Left lung (tissue), 10 donors: ENCODE data around the gene THAP8. TPM values are rescaled to one million over a fixed set of nuclear protein-coding genes. Genes with fewer than 3 reads are reported as not detected.
"Not testable (repeated sequence)": the region's sequence is repeated elsewhere in the genome, so short reads cannot be mapped to it uniquely, and the experiment has no call there.

Source experiments
- ATAC-seq: fragments of 200-7000 bp; cut with Tn5 transposase; one replicate; pipeline ENCODE4 v1.9.1; 2020; ENCODE audit warnings: moderate library complexity
- DNase-seq, 4 donors: peaks; one replicate each; pipeline ENCODE4 v3.0.0-alpha.2; 2013 to 2020
- H3K27ac ChIP-seq, 2 donors: fragments of 200-600 bp; sonication (generic) in 1 of 2; one replicate each; pipeline versions ENCODE4 v1.5.0 to v1.8.0; 2020 to 2021
- H3K27me3 ChIP-seq, 2 donors: fragments of 200-600 bp; sonication (generic) in 1 of 2; one replicate each; pipeline versions ENCODE4 v1.5.0 to v1.8.0; 2020 to 2021
- H3K36me3 ChIP-seq, 2 donors: fragments of 200-600 bp; sonication (generic) in 1 of 2; one replicate each; pipeline versions ENCODE4 v1.5.0 to v1.8.0; 2020 to 2021
- H3K4me1 ChIP-seq, 2 donors: fragments of 200-600 bp; one replicate each; pipeline ENCODE4 v1.8.0; 2021
- H3K4me3 ChIP-seq, 2 donors: fragments of 200-600 bp; sonication (generic) in 1 of 2; one replicate each; pipeline versions ENCODE4 v1.5.0 to v1.8.0; 2020 to 2021; ENCODE audit warnings: mild to moderate bottlenecking in 1 of 2
- H3K9me3 ChIP-seq, 2 donors: fragments of 200-600 bp; sonication (generic) in 1 of 2; one replicate each; pipeline versions ENCODE4 v1.5.0 to v1.8.0; 2020 to 2021
- CTCF ChIP-seq, 2 donors: fragments of 200-600 bp; sonication (generic) in 1 of 2; IDR thresholded peaks; one replicate each; pipeline versions ENCODE4 v1.5.0 to v1.8.0; 2021; ENCODE audit warnings: antibody characterized with exemption in 2 of 2
- intact Hi-C, 2 donors: fragments of 100-400 bp; cut with DNase I; formaldehyde crosslinking; loops; one replicate each; pipeline versions ENCODE4 v1.11.2 to v1.14.2; 2022
- polyA plus RNA-seq, 6 donors: library from polyadenylated mRNA; unstranded; fragments of 120-200 nt; gene quantifications; one replicate each; pipeline ENCODE4 v1.2.1, GENCODE V29; 2013; ENCODE audit not compliant: insufficient read length in 6 of 6
- total RNA-seq, 2 donors: library from RNA; stranded (reverse); fragmentation: NEBNext Ultra II Directional; extraction: Animal tissue kit (Norgen Biotek cat#: 25700); gene quantifications; one replicate each; pipeline ENCODE4 v1.2.1, GENCODE V29; 2021
- donor health status: DM: no; HTN: yes; CAD: no.
- donor health status: DM: no; HTN: no; CAD: no.

The THAP8 gene
- total and polyA plus RNA-seq, 8 donors: 5.7 to 8.4 (median 7.1) TPM

- Histone ChIP-seq H3K36me3 (peaks cover 0 to 40% of the 10 kb centered on the region in 2 donors), H3K27me3 (no peaks in the 10 kb centered on the region), H3K9me3 (no peaks in the 10 kb centered on the region), H3K4me3 (no peak overlapping the region), H3K27ac (no peak overlapping the region), H3K4me1 (no peaks in the 10 kb centered on the region)
- no peak for TF ChIP-seq CTCF (IDR thresholded peaks at IDR 0.05)
- intact Hi-C loops: no loop called here
- no peak for ATAC-seq
- no peak for DNase-seq
Observed at GRCh38 chr19:36081894-36082293, 27.8 kb upstream of the THAP8 start.

DNA sequence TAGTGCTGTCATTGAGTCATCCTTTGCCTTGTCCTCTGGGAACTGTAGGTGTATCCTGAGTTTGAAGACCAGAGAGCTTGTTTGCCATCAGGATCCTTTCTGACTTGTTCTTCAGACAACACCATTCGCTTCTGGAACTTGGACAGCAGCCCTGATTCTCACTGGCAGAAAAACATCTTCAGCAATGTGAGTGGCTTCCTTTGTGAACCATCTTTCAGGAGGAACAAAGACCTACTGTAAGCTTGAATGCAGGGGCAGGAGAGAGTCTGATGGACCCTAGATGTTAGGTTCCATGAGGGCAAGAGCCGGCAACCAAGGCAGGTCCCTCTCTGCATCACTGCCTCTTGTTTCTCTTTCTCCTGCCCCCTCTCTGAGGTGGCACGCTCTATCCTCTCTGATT is 27.3 kb upstream of the THAP8 start:
- no peak for DNase-seq
- Histone ChIP-seq H3K9me3 (no peaks in the 10 kb centered on the region), H3K36me3 (peaks cover 0 to 36% of the 10 kb centered on the region in 2 donors), H3K4me3 (no peak overlapping the region), H3K4me1 (no peaks in the 10 kb centered on the region), H3K27me3 (no peaks in the 10 kb centered on the region), H3K27ac (no peak overlapping the region)
- intact Hi-C loops: no loop called here
- TF ChIP-seq CTCF (IDR thresholded peaks at IDR 0.05): no peak
- ATAC-seq: no peak

GRCh38 chr19:36079389-36079945 is 25.4 kb upstream of the THAP8 start:
- H3K4me1 ChIP-seq: no peaks in the 10 kb centered on the region
- H3K27me3 ChIP-seq: no peaks in the 10 kb centered on the region
- no peak overlapping the region for H3K4me3 ChIP-seq
- H3K27ac ChIP-seq: no peak overlapping the region
- DNase-seq (no peak), ATAC-seq (no peak)
- H3K9me3 ChIP-seq: no peaks in the 10 kb centered on the region
- intact Hi-C loops: no loop called here
- no peak for TF ChIP-seq CTCF (IDR thresholded peaks at IDR 0.05)
- peaks cover 0 to 41% of the 10 kb centered on the region in 2 donors for H3K36me3 ChIP-seq

- intact Hi-C loops: no loop called here
- H3K36me3 ChIP-seq: peaks cover 0 to 18% of the 10 kb centered on the region in 2 donors
- DNase-seq (no peak), ATAC-seq (no peak)
- H3K9me3 ChIP-seq: no peaks in the 10 kb centered on the region
- no peaks in the 10 kb centered on the region for H3K27me3 ChIP-seq
- H3K4me1 ChIP-seq: no peaks in the 10 kb centered on the region
- H3K27ac ChIP-seq: no peak overlapping the region
- H3K4me3 ChIP-seq: no peak overlapping the region
- TF ChIP-seq CTCF (IDR thresholded peaks at IDR 0.05): no peak
Observed at GRCh38 chr19:36073121-36073876, 19.2 kb upstream of the THAP8 start.

DNA sequence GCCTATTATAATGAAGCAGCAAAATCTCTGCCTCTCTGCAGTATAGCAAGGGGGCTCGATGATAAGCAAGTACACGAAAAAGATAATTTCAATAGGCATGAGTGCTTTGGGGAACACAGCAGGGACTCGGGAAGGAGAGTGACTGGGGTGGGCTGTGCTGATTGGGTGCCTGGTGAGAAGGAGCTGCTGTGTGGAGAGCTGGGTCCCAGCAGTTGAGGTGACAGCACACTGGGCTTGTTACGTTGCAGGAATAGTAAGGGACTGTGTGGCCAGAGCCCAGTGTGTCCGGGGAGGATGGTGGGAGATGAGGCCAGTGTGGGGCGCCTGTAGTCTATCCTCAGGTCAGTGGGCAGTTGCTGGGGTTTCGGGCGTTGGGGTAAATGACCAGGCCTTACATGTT is 18.0 kb upstream of the THAP8 start:
- H3K36me3 ChIP-seq: peaks cover 0 to 29% of the 10 kb centered on the region in 2 donors
- H3K4me1 ChIP-seq: no peaks in the 10 kb centered on the region
- intact Hi-C loops: no loop called here
- H3K4me3 ChIP-seq: no peak overlapping the region
- H3K9me3 ChIP-seq: no peaks in the 10 kb centered on the region
- H3K27me3 ChIP-seq: no peaks in the 10 kb centered on the region
- DNase-seq (no peak), ATAC-seq (no peak)
- H3K27ac ChIP-seq: no peak overlapping the region
- no peak for TF ChIP-seq CTCF (IDR thresholded peaks at IDR 0.05)

DNA sequence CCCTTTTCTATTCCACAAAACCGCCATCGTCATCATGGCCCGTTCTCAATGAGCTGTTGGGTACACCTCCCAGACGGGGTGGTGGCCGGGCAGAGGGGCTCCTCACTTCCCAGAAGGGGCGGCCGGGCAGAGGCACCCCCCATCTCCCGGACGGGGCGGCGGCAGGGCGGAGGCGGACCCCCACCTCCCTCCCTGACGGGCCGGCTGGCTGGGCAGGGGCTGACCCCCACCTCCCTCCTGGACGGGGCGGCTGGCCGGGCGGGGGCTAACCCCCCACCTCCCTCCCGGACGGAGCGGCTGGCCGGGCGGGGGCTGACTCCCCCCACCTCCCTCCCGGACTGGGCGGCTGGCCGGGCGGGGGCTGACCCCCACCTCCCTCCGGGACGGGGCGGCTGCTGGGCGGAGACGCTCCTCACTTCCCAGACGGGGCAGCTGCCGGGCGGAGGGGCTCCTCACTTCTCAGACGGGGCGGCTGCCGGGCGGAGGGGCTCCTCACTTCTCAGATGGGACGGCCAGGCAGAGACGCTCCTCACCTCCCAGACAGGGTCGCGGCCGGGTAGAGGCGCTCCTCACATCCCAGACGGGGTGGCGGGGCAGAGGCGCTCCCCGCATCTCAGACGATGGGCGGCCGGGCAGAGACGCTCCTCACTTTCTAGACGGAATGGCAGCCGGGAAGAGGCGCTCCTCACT is 14.9 kb upstream of the THAP8 start:
- DNase-seq, intact Hi-C loops, ATAC-seq: not testable (repeated sequence)

More for the DNA sequence above, 14.9 kb upstream of the THAP8 start:
- H3K4me3 ChIP-seq, H3K27ac ChIP-seq, H3K27me3 ChIP-seq, H3K9me3 ChIP-seq, H3K4me1 ChIP-seq: not testable (repeated sequence)
- peaks cover 0 to 34% of the 10 kb centered on the region in 2 donors for H3K36me3 ChIP-seq
